ENCODE results near the gene GLOD4.

The GLOD4 gene

DNA sequence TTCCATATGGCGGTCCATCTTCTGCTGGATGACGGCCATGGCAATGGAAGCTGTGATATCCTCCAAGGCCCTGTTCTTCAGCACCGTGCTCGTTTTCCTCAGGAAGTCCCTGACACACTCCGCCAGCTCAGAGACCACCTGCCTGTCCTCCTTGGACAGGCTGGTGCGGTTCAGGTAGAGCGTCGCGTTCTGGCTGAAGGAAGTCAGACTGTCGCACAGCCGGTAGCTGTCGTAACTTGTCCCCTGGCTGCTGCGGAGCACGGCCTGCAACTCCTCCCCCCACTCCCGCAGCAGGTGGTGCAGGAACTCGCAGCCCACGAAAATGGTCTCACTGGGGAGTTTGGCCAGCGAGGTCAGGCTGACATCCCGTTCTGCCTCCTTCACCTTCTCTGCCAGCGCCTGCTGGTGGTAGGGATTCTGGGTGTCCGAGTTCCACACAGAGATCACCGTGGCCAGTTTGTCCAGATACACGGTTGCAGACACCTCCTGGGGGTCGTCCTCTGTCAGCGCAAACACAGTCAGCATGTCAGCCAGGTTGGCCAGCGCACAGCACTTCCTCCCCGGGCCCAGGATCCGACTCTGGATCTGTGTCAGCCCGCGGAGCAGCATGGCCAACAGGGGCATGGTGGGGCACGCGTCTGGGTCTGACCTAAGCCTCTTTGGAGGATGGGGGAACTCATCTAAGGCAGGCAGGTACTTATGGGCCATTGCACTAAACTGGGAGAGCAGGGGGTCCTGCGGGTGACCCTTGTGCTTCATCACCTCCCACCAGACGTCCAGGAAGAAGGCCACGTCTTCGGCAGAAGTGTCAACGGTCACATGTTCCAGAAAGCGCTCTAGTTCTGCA is 35.1 kb downstream of the GLOD4 start:
- DNase-seq (ENCODE audit: low read depth): no peak
- no peak overlapping the region for H3K4me3 ChIP-seq (ENCODE audit: low read depth, low read length)

GRCh38 chr17:746181-746580 is 35.9 kb downstream of the GLOD4 start:
- no peak overlapping the region for H3K4me3 ChIP-seq (ENCODE audit: low read depth, low read length)
- no peak for DNase-seq (ENCODE audit: low read depth)

DNA sequence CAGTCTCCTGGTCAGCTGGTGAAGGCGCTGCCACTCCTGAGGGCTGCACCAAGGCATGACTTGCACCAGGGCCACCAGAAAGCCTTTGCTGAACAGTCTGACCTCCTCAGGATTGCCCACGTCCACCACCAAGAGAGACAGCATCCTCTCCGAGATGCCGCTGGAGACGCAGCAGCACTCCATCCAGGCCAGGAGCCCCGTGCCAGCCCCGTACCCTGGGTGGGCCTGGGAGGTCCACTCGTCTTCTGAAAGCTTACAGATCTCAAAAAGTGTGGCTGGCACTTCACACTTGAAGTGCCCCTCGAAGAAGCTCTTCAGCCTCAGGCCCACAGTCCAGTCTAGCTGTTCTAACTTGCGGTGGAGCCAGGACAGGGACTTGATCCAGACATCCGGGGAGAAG is 36.7 kb downstream of the GLOD4 start:
- DNase-seq (ENCODE audit: low read depth): no peak
- H3K4me3 ChIP-seq (ENCODE audit: low read depth, low read length): no peak overlapping the region

GRCh38 chr17:744937-745336 is 37.1 kb downstream of the GLOD4 start:
- H3K4me3 ChIP-seq (ENCODE audit: low read depth, low read length): no peak overlapping the region
- DNase-seq (ENCODE audit: low read depth): no peak

GRCh38 chr17:743139-743538 is 38.9 kb downstream of the GLOD4 start:
- no peak for DNase-seq (ENCODE audit: low read depth)
- H3K4me3 ChIP-seq (ENCODE audit: low read depth, low read length): no peak overlapping the region

DNA sequence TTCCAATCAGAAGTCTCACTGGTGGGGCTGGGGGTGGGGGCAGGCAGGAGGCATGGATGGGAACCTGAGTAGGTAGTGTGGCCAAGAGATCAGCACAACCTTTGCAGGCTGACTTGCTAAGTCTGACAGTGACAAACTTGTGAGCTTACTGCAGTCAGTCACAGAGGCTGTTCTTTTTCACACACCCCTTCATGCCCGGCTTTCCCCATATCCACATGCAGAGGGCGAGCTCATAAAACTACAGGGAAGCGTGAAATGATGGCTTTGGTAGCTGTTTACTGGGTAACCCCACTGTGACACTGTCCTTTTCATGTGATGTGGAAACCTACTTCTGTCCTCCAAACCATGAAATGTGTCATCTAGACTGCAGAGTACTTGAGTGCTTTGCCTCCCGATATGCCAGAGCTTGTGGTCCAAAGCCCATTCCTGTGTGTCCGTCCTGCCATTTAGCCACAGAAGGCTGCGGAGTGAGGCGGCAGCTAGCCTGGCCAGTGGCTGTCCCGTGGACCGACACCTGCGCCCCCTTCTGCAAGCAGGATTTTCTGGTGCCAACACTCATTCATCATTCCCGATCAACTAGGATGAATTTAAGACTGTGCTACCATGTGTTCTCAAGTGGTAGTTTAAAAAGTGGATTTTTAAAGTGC is 39.8 kb downstream of the GLOD4 start:
- no peak for DNase-seq (ENCODE audit: low read depth)
- no peak overlapping the region for H3K4me3 ChIP-seq (ENCODE audit: low read depth, low read length)

- no peak for DNase-seq (ENCODE audit: low read depth)
- no peak overlapping the region for H3K4me3 ChIP-seq (ENCODE audit: low read depth, low read length)
Measured at GRCh38 chr17:740240-741017, 41.7 kb downstream of the GLOD4 start.

DNA sequence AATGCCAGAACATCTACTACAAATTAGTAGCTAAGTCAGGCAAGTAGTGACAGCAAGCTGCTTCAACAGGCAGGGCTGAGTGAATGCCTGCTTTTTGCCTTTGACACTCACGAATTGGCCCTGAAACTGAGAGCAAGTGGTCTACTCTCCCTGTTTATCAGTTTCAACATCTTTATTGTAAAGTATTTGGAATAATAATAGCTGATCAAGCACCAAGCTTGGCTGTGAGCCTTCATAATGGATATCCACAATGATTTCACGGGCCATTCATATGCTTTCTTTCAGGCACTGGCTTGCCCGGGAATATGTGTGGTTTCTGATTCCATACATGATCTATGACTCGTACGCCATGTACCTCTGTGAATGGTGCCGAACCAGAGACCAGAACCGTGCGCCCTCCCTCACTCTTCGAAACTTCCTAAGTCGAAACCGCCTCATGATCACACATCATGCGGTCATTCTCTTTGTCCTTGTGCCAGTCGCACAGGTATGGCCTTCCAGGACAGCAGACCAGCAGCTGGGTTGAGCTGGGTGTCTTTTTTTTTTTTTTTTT is 44.4 kb downstream of the GLOD4 start:
- no peak overlapping the region for H3K4me3 ChIP-seq (ENCODE audit: low read depth, low read length)
- no peak for DNase-seq (ENCODE audit: low read depth)

DNA sequence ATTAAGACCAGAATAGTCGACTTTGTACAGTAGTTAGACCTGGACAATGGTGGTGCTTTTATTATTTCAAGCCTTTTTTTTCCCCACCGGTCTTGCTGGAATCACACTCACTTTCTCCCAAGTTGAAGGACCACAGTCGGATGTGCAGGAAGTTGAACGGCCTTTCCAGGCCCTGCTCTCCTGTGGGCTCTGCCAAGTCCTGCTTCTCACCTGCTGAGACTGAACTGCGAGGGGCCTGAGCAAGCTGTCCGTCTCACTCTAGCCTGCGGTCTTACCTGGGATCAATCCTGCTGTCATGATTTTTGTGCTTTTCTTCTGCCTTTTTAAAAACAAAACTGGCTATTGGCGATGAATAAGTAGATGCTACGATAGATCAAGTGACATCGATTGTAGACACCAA is 48.3 kb downstream of the GLOD4 start:
- peak overlapping the region; percentile 70 for H3K4me3 ChIP-seq (ENCODE audit: low read depth, low read length)
- DNase-seq (ENCODE audit: low read depth): no peak

DNA sequence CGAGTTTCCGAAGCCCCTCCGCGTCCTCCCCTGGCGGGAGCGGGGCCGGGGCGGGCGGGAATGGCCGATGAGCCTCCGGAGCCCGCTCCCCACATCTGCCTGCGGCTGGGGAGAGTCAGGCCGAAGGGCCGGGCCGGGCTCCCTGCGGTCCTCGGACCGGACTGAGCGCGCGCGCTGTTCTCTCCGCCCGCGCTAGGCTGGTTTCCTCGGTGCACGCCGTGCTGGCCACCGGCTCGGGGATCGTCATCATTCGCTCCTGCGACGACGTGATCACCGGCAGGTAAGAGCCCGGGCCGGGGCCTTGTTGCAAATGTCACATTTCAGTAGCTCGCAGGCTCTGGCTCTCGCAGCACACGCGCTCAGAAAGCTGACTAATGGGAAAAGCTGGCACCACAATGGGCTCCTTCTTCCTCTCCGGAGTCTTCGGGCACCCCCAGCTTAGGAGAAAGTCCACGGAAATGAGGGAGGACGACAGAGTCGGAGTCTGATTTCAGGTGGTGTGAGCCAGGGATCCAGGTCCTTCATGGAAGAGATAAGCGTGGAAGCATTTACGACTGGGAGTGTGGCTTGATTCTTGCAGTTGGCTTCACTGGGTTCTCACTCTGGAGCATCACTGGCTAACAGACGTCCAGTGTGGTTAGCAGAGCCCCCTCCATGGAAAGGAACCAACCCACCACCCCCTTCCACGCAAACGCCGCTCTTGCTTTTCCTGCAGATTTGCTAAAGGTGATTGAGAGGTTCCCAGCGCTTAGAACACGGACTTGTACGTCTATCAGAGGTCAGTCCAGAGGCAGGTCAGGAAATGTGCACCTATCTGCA is 49.0 kb downstream of the GLOD4 start:
- DNase-seq (ENCODE audit: low read depth): no peak
- peak overlapping the region; percentile 70 for H3K4me3 ChIP-seq (ENCODE audit: low read depth, low read length)

GRCh38 chr17:732067-732901 is 49.8 kb downstream of the GLOD4 start, which contains the start of gene TLCD3A:
TSS of gene TLCD3A (plus strand) at chr17:732596. CDS start at chr17:732648, 52 bp downstream.
- H3K4me3 ChIP-seq (ENCODE audit: low read depth, low read length): peak within 1 kb of the TSS; percentile 70
- DNase-seq (ENCODE audit: low read depth): no peak

DNA sequence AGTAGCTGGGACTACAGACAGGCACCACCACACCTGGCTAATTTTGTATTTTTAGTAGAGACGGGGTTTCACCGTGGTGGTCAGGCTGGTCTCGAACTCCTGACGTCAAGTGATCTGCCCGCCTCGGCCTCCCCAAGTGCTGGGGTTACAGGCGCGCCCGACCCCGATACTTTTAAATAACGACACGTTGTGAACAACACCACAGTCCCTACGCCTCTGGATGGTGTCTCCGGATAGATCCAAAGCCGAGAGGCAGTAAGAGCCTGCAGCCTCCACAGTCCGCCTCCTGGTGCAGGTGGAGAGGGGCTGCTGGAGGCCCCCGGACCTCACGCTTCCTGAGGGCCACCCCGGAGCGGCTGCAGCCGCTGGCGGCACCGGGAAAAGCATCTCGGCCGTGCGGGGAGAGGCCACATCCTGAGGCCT is 50.4 kb downstream of the GLOD4 start:
- peak overlapping the region; percentile 70 for H3K4me3 ChIP-seq (ENCODE audit: low read depth, low read length)
- DNase-seq (ENCODE audit: low read depth): no peak

DNA sequence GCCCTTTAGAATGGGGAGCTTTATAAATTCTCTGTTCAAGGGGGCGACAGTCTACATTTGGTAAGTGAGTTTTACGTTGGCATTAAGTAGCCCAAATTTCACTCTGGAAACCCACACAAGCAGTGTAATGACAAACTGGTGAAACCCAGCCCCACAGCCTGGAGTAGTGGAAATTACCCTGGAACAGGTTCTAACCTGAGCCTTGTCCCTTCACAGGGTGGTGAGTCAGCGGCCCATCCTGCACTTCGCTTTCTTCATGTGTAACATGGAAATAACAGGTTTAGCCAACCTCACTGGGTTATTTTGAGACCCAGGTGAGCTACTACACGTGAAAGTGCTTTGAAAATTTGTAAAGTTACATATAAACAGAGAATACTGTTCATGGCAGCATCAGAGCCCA is 53.2 kb downstream of the GLOD4 start:
- no peak overlapping the region for H3K4me3 ChIP-seq (ENCODE audit: low read depth, low read length)

DNA sequence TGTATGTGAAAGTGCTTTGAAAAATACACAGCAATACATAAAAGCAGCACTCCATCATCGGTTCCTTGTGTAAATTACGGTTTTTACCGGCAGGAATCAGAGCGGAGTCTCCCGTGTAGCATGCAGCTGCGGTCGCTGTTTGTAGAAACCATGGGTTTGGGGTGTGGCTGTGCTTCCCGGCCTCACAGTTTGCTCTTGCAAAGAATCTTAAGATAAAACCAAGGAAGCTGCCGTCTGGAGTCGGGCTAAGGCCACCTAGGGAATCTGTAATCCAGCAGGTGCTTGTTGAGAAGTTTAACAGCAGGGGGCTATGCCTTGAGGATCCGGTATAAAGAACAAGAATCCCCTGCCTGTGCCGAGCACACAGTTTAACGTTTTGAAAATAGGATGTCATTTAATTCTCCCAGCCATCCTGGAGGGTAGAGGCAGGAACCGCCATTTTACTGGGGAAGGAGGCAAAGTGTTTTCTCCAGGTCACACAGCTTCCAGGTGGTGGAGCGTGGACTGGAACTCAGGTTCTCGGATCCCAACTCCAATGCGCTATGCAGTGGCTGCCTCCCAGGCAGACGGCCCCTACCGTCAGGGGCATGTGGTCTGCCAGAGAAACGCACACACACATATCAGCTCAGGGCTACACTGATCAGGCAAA is 55.7 kb downstream of the GLOD4 start:
- H3K4me3 ChIP-seq (ENCODE audit: low read depth, low read length): no peak overlapping the region
- DNase-seq (ENCODE audit: low read depth): no peak

More for the DNA sequence above, 53.2 kb downstream of the GLOD4 start:
- DNase-seq (ENCODE audit: low read depth): no peak

DNA sequence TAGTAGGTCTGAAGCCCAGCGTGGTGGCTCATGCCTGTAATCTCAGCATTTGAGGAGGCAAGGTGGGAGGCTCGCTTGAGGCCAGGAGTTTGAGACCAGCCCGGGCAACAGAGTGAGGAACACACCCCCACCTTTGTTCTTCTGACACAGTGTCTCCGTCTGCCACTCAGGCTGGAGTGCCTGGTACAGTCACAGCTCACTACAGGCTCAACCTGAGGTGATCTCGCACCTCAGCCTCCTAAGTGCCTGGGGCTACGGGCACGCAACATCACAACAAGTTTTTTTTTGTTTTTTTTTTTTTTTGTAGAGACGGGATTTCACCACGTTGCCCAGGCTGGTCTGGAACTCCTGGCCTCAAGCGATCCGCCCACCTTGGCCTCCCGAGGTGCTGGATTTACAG is 56.3 kb downstream of the GLOD4 start:
- no peak overlapping the region for H3K4me3 ChIP-seq (ENCODE audit: low read depth, low read length)
- DNase-seq (ENCODE audit: low read depth): no peak

DNA sequence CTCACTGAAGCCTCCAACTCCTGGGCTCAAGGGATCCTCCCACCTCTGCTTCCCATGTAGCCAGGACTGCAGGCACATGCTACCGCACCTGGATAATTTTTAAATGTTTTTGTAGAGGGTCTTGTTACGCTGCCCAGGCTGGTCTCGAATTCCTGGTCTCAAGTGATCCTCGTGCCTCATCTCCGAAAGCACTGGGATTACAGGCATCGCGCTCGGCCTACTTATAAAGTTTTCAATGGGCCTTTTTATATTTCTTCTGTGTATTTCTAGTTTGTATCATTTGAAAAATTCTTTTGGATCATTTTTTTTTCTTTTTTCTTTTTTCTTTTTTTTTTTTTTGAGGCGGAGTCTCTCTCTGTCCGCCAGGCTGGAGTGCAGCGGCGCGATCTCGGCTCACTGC is 57.0 kb downstream of the GLOD4 start:
- no peak overlapping the region for H3K4me3 ChIP-seq (ENCODE audit: low read depth, low read length)
- DNase-seq (ENCODE audit: low read depth): no peak

DNA sequence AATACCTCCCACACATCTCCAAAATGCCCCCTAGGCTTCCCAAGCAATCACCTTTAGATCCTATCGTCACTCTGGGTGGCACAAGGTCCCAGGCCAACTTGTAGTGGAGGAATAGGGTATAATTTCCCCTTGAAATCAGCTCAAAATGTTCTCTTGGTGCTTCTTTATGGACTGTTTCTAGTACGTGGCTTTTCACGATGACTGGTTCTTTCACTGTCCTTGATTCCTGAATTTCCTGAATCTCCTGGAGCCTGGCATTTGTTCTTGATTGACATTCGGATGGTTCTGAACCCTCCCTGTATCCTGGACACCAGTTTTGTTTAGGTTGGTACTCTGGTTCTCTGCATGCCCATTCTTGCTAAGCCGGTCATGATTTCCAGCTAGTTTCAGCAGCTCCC is 60.5 kb downstream of the GLOD4 start:
- H3K4me3 ChIP-seq (ENCODE audit: low read depth, low read length): no peak overlapping the region
- DNase-seq (ENCODE audit: low read depth): no peak

Data from skeletal muscle cell (primary cell).